Hematopoietic multipotent progenitor cell treated with erythropoietin and hydrocortisone succinate and interleukin-3 and kit ligand, for 4 days (in vitro differentiated cells): Measurements from ENCODE around the gene MYO3A.
"Not testable (repeated sequence)": the region's sequence is repeated elsewhere in the genome, so short reads cannot be mapped to it uniquely, and the experiment has no call there.

Experiments
- DNase-seq: peaks from one replicate; pipeline ENCODE4 v3.0.0-alpha.2; 2015

Gene MYO3A

DNA sequence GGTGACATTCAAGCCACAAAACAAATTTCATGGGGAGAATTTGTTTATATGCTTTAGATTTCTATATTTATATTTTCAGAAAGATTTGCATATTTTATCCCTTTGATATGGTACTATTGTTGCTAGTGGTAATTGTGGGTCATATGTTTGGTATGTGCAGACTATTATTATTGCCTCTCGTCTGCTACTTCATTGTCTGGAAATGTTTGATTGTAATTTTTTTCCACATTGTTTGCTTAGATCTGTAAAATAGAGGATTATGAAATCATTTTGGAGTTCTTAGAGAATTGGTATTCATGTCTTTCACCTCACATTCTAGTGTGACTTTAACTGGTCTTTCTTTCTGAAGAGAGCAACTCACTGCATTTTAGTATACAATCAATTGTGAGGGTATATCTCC is 44.7 kb downstream of the MYO3A start:
- no peak for DNase-seq

GRCh38 chr10:25982107-25982506 is 48.1 kb downstream of the MYO3A start:
- no peak for DNase-seq

DNA sequence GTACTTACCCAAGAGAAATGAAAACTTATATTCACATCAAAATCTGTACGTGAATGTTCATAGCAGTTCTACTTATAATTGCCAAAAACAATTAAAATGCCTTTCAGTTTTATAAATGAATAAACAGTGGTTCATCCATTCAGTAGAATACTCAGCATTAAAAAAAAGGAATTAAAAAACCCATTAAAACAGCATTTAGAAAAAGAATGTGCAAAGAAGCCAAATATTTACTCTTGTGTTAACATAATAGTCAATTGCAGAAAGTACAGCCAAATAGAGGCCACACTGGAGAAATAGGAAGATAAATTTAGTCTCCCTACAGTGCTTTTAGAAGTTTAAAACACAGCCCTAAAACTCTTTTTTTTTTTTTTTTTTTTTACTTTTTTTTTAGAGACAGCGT is 54.6 kb downstream of the MYO3A start:
- no peak for DNase-seq

GRCh38 chr10:25989951-25990350 is 55.9 kb downstream of the MYO3A start:
- DNase-seq: no peak

DNA sequence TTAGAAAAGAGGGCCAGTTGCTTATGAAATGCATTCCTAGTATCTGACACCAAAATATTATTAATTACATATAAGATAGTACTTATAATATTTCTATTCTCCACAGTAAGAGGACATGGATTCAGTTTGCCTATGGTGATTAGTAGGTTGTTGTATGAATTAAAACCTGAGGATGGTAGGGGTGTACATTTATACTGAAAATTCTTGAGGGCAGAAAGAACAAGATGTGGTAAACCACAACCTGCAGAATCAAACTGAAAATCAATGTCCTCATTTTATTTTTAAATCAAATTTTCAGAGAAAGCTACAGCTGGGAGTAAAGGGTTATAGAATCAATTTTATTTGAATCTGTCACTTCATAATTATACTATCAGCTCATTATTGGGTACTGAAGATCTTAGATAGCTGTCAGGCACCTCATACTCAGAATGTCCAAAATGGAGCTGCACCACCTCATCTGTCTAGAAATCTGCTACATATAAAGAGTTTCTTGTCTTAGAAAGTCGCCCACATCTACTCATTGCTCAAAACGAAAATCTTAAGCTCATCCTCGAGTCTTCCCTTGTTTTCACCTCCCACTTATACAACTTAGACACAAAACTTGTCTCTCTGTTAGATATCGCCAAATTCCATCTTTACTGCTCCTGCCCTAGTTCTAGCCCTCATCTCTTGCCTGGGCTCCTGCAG is 65.4 kb downstream of the MYO3A start:
- no peak for DNase-seq

GRCh38 chr10:26000971-26001370 is 66.9 kb downstream of the MYO3A start:
- DNase-seq: no peak

GRCh38 chr10:26002466-26002865 is 68.4 kb downstream of the MYO3A start:
- DNase-seq: not testable (repeated sequence)

DNA sequence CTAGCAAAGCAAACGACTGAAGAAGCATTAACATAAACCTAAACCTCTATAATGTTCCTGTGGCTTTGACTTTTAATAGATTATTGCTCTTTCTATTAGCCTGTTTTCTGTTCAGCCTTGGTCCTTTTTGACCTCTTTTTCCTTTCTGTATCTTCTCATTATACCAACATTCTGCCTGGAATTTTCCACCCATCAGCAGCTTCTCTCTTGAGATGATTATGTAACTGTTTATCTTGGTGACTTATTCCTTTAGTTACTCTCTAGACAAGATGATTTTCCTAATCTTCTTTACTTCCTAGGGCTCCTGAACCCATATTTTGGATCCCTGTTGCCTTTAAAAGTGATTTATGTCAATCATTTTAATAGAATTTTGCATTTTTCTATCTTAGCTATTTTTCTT is 81.1 kb downstream of the MYO3A start:
- DNase-seq: no peak

DNA sequence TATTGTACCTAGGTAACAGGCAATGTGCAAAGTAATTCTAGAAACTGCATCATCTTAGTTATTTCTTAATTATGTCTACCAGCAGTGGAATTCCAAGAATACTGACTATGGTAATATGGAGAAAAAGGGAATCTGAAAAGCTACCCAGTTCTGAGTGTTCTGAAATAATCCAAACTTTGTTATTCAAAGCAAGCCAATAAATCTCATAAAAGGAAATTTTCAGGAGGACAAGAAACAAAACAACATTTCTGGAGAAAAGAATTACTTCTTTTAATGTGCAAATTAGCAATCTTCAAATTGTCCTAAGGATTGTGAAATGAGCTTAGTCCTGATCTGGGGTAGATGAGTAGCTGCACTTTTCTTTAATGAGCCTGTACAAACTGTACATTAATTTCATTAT is 88.8 kb downstream of the MYO3A start:
- DNase-seq: no peak

- DNase-seq: no peak
These were observed 90.3 kb downstream of the MYO3A start for GRCh38 chr10:26024303-26024702.

GRCh38 chr10:26025523-26025922 is 91.5 kb downstream of the MYO3A start:
- DNase-seq: no peak

DNA sequence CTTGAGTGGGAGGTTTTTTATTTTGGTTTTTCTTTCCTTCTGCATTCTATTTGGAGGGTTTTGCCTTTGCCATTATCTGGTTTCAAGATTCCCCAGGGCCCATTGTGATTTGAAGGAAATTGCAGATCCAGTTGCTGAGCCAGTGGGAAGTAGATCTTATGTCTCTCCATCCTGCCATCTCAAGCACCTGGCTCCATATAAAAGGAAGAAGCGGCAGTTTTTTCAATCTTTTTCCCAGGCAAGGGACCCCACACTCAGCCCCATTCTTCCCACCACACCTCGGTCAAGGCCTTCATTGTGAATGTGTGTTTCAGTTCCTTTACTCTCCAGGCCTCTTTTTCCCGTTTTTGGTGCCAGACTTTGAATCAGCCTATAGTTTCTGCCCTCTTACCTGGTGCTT is 95.8 kb downstream of the MYO3A start:
- no peak for DNase-seq

- no peak for DNase-seq
These were observed 97.3 kb downstream of the MYO3A start for GRCh38 chr10:26031300-26031699.

- no peak for DNase-seq
These were observed 109.4 kb downstream of the MYO3A start for GRCh38 chr10:26043469-26043868.

GRCh38 chr10:26044141-26044749 is 110.2 kb downstream of the MYO3A start:
- DNase-seq: no peak

- no peak for DNase-seq
These were observed 112.2 kb downstream of the MYO3A start for GRCh38 chr10:26046073-26046700.

DNA sequence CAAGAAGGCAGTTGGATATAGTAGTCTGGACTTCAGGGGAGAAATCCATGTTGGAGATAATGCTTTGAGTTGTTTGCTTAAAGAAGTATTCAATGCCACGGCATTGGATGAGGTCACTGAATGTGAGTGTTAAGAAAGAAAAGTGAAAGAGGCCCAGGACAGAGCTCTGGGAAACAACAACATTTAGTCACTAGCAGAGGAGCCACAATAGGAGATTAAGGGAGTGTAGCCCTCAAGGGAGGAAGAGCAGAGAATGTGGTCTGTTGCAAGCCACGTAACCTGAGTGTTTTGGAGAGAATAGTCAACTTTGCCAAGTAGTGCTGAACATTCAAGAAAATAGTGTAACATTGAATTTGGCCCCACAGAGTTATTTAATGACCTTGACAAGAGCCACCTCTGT is 114.7 kb downstream of the MYO3A start:
- no peak for DNase-seq

DNA sequence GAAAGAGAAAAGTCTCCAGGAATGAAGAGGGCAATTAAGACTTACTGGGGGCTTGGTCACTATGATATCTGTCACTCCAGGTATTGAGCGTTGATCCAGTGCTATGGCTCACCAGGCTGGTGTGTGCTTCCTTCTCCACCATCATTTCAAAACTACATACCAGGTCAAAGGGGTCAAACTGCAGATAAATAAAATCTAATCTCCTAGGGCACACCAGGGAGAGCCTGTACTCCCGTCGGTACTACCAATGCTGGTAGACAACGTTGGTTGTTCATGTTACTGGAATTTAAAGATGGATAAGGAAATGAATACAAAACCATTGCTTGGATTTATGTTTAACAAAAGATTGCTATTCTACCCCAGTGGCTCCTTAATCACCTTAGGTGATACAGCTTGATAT is 118.3 kb downstream of the MYO3A start:
- DNase-seq: no peak

GRCh38 chr10:26057466-26057865 is 123.4 kb downstream of the MYO3A start:
- DNase-seq: no peak

DNA sequence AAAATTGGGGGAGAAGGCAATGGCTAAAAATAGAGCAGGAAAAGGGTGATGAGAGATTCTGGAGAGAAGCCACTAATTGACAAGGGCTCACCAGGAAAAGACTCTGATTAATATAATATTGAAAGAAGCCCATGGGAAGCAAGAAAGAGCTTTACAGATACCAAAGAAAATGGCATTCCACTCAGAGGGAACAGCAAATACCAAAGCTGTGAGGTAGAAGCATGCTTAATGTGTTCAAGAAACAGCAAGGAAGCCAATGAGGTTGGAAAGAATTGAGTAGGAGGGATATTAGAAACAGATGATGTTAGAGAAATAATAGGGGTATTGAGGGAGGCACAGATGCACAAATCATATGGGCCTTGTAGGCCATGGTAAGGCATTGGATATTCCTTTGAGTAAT is 130.1 kb downstream of the MYO3A start:
- no peak for DNase-seq

GRCh38 chr10:26067680-26068079 is 133.7 kb downstream of the MYO3A start:
- DNase-seq: no peak

- not testable (repeated sequence) for DNase-seq
These were observed 146.9 kb downstream of the MYO3A start for GRCh38 chr10:26080971-26081370.

- DNase-seq: no peak
These were observed 147.4 kb downstream of the MYO3A start for GRCh38 chr10:26081459-26081858.

DNA sequence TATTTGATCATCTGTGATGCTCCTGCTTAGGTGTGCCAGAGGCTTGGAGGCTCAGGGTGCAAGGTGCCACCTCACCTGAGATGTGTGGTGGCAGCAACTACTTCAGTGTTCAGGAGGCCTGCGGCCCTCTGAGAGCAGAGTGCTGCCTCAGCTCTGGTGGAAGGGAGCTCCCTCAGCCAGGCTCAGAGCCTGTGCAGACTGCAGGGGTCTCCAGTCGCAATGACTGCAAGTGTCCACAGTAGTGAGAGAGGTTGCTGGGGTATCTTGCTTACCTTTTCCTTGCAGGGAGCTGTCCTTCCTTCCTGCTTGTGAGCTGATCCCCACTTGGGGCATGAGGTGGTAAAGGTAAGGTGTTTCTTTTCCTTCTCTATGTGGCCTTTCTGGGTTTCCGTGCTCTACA is 151.5 kb downstream of the MYO3A start:
- DNase-seq: no peak

GRCh38 chr10:26087666-26088065 is 153.6 kb downstream of the MYO3A start:
- DNase-seq: no peak
